ENCODE measurements around the gene ATP9B. TPM values are rescaled to one million over a fixed set of nuclear protein-coding genes. Genes with fewer than 3 reads are reported as not detected.

ATP9B gene
- total RNA-seq, 1 donor from 2014 or later = 48.6 TPM

GRCh38 chr18:79221136-79221535, 151.9 kb downstream of the ATP9B start:
- ATAC-seq = no peak
- H3K27ac ChIP-seq = no peak overlapping the region
- intact Hi-C loops (cut with DNase I) = no loop called here
- H3K27me3 ChIP-seq (ENCODE audit: low read depth) = no peaks in the 10 kb centered on the region
- no peaks in the 10 kb centered on the region for H3K9me3 ChIP-seq
- peaks cover 18% of the 10 kb centered on the region for H3K36me3 ChIP-seq
- no peaks in the 10 kb centered on the region for H3K4me1 ChIP-seq
- DNase-seq = no peak
- H3K4me3 ChIP-seq = no peak overlapping the region
- TF ChIP-seq CTCF (IDR thresholded peaks at IDR 0.05) = no peak

- ATAC-seq (no peak), DNase-seq (no peak)
- no peaks in the 10 kb centered on the region for H3K27me3 ChIP-seq (ENCODE audit: low read depth)
- no peak for TF ChIP-seq CTCF (IDR thresholded peaks at IDR 0.05)
- no peaks in the 10 kb centered on the region for H3K4me1 ChIP-seq
- intact Hi-C loops (cut with DNase I) = no loop called here
- peaks cover 10% of the 10 kb centered on the region for H3K36me3 ChIP-seq
- H3K9me3 ChIP-seq = no peaks in the 10 kb centered on the region
- no peak overlapping the region for H3K27ac ChIP-seq
- no peak overlapping the region for H3K4me3 ChIP-seq
Observed at GRCh38 chr18:79222790-79223189, 153.6 kb downstream of the ATP9B start.

- no peak overlapping the region for H3K27ac ChIP-seq
- DNase-seq (no peak), ATAC-seq (no peak)
- TF ChIP-seq CTCF (IDR thresholded peaks at IDR 0.05) = no peak
- H3K4me3 ChIP-seq = no peak overlapping the region
- H3K4me1 ChIP-seq = no peaks in the 10 kb centered on the region
- H3K9me3 ChIP-seq = no peaks in the 10 kb centered on the region
- intact Hi-C loops (cut with DNase I) = no loop called here
- peaks cover 8% of the 10 kb centered on the region for H3K36me3 ChIP-seq
- H3K27me3 ChIP-seq (ENCODE audit: low read depth) = no peaks in the 10 kb centered on the region
Observed at GRCh38 chr18:79223431-79223830, 154.2 kb downstream of the ATP9B start.

GRCh38 chr18:79224381-79224780, 155.2 kb downstream of the ATP9B start:
- no peak for DNase-seq
- Histone ChIP-seq H3K4me3 (no peak overlapping the region), H3K27me3 (ENCODE audit: low read depth) (no peaks in the 10 kb centered on the region), H3K9me3 (no peaks in the 10 kb centered on the region), H3K27ac (no peak overlapping the region), H3K4me1 (no peaks in the 10 kb centered on the region), H3K36me3 (peaks cover 8% of the 10 kb centered on the region)
- TF ChIP-seq CTCF (IDR thresholded peaks at IDR 0.05) = no peak
- no peak for ATAC-seq
- intact Hi-C loops (cut with DNase I) = no loop called here

- intact Hi-C loops (cut with DNase I) = no loop called here
- Histone ChIP-seq H3K4me1 (no peaks in the 10 kb centered on the region), H3K36me3 (no peaks in the 10 kb centered on the region), H3K4me3 (no peak overlapping the region), H3K9me3 (no peaks in the 10 kb centered on the region), H3K27ac (no peak overlapping the region), H3K27me3 (ENCODE audit: low read depth) (no peaks in the 10 kb centered on the region)
- DNase-seq = no peak
- TF ChIP-seq CTCF (IDR thresholded peaks at IDR 0.05) = no peak
- peak in 1 of 2 donors; percentile 52 for ATAC-seq
Observed at GRCh38 chr18:79227621-79228020, 158.4 kb downstream of the ATP9B start.

GRCh38 chr18:79229431-79229830, 160.2 kb downstream of the ATP9B start:
- no peaks in the 10 kb centered on the region for H3K4me1 ChIP-seq
- H3K27ac ChIP-seq = no peak overlapping the region
- DNase-seq (no peak), ATAC-seq (no peak)
- no peaks in the 10 kb centered on the region for H3K9me3 ChIP-seq
- no peak overlapping the region for H3K4me3 ChIP-seq
- no peaks in the 10 kb centered on the region for H3K27me3 ChIP-seq (ENCODE audit: low read depth)
- no peak for TF ChIP-seq CTCF (IDR thresholded peaks at IDR 0.05)
- intact Hi-C loops (cut with DNase I) = no loop called here
- H3K36me3 ChIP-seq = no peaks in the 10 kb centered on the region
